ENCODE results near the gene TMEM203. TPM values are rescaled to one million over a fixed set of nuclear protein-coding genes. Genes with fewer than 3 reads are reported as not detected.

Gene TMEM203
- total and polyA plus RNA-seq, 2 of the 13 experiments (the other 11 are each of a cell fraction or from before 2014, with no cell fraction given) = 23.4 to 36.7 TPM

DNA sequence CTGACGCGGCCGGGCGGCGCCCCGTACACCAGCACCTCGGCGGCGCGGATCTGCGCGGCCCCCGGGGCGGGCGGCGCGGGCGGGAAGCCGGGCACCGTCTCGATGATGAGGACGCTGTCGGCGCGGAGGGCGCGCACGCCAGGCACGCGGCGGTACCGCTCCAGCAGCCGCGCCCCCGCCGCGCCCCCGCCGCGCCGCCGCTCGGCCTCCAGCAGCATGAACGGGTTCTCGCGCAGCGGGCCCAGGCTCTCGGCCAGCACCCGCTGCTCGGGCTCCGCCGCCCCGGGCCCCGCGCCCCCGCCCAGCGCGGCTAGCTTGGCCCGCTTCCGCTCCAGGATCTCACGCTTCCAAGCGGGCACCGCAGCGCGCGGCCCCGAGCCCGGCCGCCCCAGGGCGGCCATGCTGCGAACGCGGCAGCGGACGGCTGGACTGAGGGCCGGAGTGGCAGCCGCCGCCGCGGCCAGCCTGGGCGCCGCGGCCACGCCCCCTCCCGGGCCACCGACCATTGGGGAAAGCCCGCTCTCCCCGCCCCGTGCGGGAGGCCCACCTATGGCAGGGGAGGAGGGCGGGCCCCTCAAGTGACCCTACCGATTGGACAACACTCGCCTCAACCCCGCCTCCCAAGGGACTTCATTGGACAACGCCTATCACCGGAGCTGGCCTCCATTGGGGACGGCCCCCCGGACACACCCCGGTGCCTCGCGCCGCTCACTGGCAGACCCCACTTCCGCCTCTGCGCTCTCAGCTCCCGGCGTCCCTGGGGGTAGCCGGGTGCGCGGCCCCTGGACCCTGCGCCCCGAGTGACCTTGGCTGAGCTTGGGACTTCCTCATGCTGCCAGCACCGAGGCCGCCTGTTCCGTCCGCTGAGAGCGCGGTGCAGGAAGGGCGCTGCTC lies 4.9 kb downstream of the TMEM203 start, which contains the start of gene TPRN (continued):
- TF ChIP-seq MIER2 (CRISPR knock-in tag; IDR thresholded peaks at IDR 0.05) (0 out of 2 replicates have a peak, but pooled peaks have one; percentile 43), KDM2A (CRISPR knock-in tag; IDR thresholded peaks at IDR 0.05; ENCODE audit: borderline replicate concordance, low read depth) (peak; percentile 91), ZNF562 (CRISPR knock-in tag; IDR thresholded peaks at IDR 0.05; ENCODE audit: borderline replicate concordance) (no peak), ZBTB20 (CRISPR knock-in tag; IDR thresholded peaks at IDR 0.05; ENCODE audit: borderline replicate concordance, low read depth) (peak; percentile 24; the same call in 1 of the 2 replicates), GABPA (IDR thresholded peaks at IDR 0.05; ENCODE audit: low read depth, low read length) (no peak), GABPA (CRISPR knock-in tag; IDR thresholded peaks at IDR 0.05; ENCODE audit: low read depth) (peak; percentile 84), RBM39 (IDR thresholded peaks at IDR 0.05; ENCODE audit: low read depth, low read length, poor library complexity, severe bottlenecking) (no peak), FOXC1 (CRISPR knock-in tag; IDR thresholded peaks at IDR 0.05; ENCODE audit: borderline replicate concordance) (peak; percentile 77; the same call in 1 of the 2 replicates), ZNF720 (CRISPR knock-in tag; IDR thresholded peaks at IDR 0.05) (no peak), SUZ12 (IDR thresholded peaks at IDR 0.05; ENCODE audit: low read depth, low read length) (no peak), SIN3A (IDR thresholded peaks at IDR 0.05; ENCODE audit: borderline replicate concordance, low read depth, low read length) (peak; percentile 78; the same call in 1 of the 2 replicates), ONECUT2 (CRISPR knock-in tag; IDR thresholded peaks at IDR 0.05) (no peak), NFYC (CRISPR knock-in tag; IDR thresholded peaks at IDR 0.05) (peak; percentile 95), ZNF7 (CRISPR knock-in tag; IDR thresholded peaks at IDR 0.05) (no peak), POLR2AphosphoS2 (IDR thresholded peaks at IDR 0.05; ENCODE audit: low read depth, low read length) (no peak), GLI4 (CRISPR knock-in tag; IDR thresholded peaks at IDR 0.05; ENCODE audit: borderline replicate concordance) (no peak), ZNF101 (CRISPR knock-in tag; IDR thresholded peaks at IDR 0.05; ENCODE audit: borderline replicate concordance, low read depth) (no peak)
- TF ChIP-seq, protein P1, sequence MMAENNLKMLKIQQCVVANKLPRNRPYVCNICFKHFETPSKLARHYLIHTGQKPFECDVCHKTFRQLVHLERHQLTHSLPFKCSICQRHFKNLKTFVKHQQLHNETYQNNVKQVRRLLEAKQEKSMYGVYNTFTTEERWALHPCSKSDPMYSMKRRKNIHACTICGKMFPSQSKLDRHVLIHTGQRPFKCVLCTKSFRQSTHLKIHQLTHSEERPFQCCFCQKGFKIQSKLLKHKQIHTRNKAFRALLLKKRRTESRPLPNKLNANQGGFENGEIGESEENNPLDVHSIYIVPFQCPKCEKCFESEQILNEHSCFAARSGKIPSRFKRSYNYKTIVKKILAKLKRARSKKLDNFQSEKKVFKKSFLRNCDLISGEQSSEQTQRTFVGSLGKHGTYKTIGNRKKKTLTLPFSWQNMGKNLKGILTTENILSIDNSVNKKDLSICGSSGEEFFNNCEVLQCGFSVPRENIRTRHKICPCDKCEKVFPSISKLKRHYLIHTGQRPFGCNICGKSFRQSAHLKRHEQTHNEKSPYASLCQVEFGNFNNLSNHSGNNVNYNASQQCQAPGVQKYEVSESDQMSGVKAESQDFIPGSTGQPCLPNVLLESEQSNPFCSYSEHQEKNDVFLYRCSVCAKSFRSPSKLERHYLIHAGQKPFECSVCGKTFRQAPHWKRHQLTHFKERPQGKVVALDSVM (CRISPR knock-in tag; IDR thresholded peaks at IDR 0.05) = no peak
- TF ChIP-seq, protein P2, sequence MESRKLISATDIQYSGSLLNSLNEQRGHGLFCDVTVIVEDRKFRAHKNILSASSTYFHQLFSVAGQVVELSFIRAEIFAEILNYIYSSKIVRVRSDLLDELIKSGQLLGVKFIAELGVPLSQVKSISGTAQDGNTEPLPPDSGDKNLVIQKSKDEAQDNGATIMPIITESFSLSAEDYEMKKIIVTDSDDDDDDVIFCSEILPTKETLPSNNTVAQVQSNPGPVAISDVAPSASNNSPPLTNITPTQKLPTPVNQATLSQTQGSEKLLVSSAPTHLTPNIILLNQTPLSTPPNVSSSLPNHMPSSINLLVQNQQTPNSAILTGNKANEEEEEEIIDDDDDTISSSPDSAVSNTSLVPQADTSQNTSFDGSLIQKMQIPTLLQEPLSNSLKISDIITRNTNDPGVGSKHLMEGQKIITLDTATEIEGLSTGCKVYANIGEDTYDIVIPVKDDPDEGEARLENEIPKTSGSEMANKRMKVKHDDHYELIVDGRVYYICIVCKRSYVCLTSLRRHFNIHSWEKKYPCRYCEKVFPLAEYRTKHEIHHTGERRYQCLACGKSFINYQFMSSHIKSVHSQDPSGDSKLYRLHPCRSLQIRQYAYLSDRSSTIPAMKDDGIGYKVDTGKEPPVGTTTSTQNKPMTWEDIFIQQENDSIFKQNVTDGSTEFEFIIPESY (CRISPR knock-in tag; IDR thresholded peaks at IDR 0.05) = no peak; the same call in 1 of the 2 replicates
- TF ChIP-seq, protein P3, sequence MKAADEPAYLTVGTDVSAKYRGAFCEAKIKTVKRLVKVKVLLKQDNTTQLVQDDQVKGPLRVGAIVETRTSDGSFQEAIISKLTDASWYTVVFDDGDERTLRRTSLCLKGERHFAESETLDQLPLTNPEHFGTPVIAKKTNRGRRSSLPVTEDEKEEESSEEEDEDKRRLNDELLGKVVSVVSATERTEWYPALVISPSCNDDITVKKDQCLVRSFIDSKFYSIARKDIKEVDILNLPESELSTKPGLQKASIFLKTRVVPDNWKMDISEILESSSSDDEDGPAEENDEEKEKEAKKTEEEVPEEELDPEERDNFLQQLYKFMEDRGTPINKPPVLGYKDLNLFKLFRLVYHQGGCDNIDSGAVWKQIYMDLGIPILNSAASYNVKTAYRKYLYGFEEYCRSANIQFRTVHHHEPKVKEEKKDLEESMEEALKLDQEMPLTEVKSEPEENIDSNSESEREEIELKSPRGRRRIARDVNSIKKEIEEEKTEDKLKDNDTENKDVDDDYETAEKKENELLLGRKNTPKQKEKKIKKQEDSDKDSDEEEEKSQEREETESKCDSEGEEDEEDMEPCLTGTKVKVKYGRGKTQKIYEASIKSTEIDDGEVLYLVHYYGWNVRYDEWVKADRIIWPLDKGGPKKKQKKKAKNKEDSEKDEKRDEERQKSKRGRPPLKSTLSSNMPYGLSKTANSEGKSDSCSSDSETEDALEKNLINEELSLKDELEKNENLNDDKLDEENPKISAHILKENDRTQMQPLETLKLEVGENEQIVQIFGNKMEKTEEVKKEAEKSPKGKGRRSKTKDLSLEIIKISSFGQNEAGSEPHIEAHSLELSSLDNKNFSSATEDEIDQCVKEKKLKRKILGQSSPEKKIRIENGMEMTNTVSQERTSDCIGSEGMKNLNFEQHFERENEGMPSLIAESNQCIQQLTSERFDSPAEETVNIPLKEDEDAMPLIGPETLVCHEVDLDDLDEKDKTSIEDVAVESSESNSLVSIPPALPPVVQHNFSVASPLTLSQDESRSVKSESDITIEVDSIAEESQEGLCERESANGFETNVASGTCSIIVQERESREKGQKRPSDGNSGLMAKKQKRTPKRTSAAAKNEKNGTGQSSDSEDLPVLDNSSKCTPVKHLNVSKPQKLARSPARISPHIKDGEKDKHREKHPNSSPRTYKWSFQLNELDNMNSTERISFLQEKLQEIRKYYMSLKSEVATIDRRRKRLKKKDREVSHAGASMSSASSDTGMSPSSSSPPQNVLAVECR (CRISPR knock-in tag; IDR thresholded peaks at IDR 0.05; ENCODE audit: borderline replicate concordance) = peak; percentile 96
- TF ChIP-seq, protein P4, sequence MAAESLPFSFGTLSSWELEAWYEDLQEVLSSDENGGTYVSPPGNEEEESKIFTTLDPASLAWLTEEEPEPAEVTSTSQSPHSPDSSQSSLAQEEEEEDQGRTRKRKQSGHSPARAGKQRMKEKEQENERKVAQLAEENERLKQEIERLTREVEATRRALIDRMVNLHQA (CRISPR knock-in tag; IDR thresholded peaks at IDR 0.05) = no peak
